ENCODE measurements around the gene CP. TPM values are rescaled to one million over a fixed set of nuclear protein-coding genes. Genes with fewer than 3 reads are reported as not detected.
A peak's percentile ranks its signal among the peaks of the same experiment; 100 is the strongest.

The CP gene
- total and polyA plus RNA-seq, 2 of the 13 experiments (the other 11 are each of a cell fraction or from before 2014, with no cell fraction given) = 42.6 to 789 TPM

- TF ChIP-seq ZNF407 (CRISPR knock-in tag; IDR thresholded peaks at IDR 0.05; ENCODE audit: not compliant biosample characterization) (no peak), ZNF318 (CRISPR knock-in tag; IDR thresholded peaks at IDR 0.05) (no peak), ZSCAN30 (CRISPR knock-in tag; IDR thresholded peaks at IDR 0.05) (no peak), ZNF614 (CRISPR knock-in tag; IDR thresholded peaks at IDR 0.05; ENCODE audit: borderline replicate concordance) (0 out of 2 replicates have a peak, but pooled peaks have one; percentile 61), ZNF121 (CRISPR knock-in tag; IDR thresholded peaks at IDR 0.05) (no peak), MAFF (IDR thresholded peaks at IDR 0.05; ENCODE audit: low read depth, low read length) (peak; percentile 51; the same call in 1 of the 2 replicates), TARDBP (CRISPR knock-in tag; IDR thresholded peaks at IDR 0.05) (no peak), ZNF12 (CRISPR knock-in tag; IDR thresholded peaks at IDR 0.05) (no peak), ZNF546 (CRISPR knock-in tag; conservative IDR thresholded peaks at IDR 0.05) (no peak), ZC3H4 (CRISPR knock-in tag; IDR thresholded peaks at IDR 0.05; ENCODE audit: borderline replicate concordance) (no peak), ZNF432 (CRISPR knock-in tag; IDR thresholded peaks at IDR 0.05; ENCODE audit: borderline replicate concordance) (no peak), DRAP1 (CRISPR knock-in tag; IDR thresholded peaks at IDR 0.05) (peak; percentile 68)
These were observed at the start of gene CP (continued) for GRCh38 chr3:149221783-149222517.

Data from HepG2 (cell line).